ENCODE results near the gene SLC25A47.
"Not testable (repeated sequence)": the region's sequence is repeated elsewhere in the genome, so short reads cannot be mapped to it uniquely, and the experiment has no call there.

The SLC25A47 gene

GRCh38 chr14:100340423-100340813 is 17.3 kb downstream of the SLC25A47 start:
- H3K36me3 ChIP-seq (ENCODE audit: control insufficient read depth, insufficient read depth, low read length) = peaks cover 30% of the 10 kb centered on the region
- H2AK5ac ChIP-seq (ENCODE audit: low read length) = no peak overlapping the region
- no peak overlapping the region for H3K4ac ChIP-seq (ENCODE audit: low read depth, low read length)
- no peaks in the 10 kb centered on the region for H3K79me2 ChIP-seq (ENCODE audit: control insufficient read depth, insufficient read depth, low read length)
- no peaks in the 10 kb centered on the region for H3K27me3 ChIP-seq (ENCODE audit: insufficient read depth, low read length, poor library complexity)
- H3K56ac ChIP-seq (ENCODE audit: low read length) = no peak overlapping the region
- H4K8ac ChIP-seq (ENCODE audit: low read depth, low read length) = no peak overlapping the region
- H3K4me2 ChIP-seq (ENCODE audit: low read length) = no peak overlapping the region
- H2BK5ac ChIP-seq (ENCODE audit: low read length) = no peak overlapping the region
- no peak overlapping the region for H3K9ac ChIP-seq (ENCODE audit: low read length)
- no peak for DNase-seq
- H3K4me1 ChIP-seq (ENCODE audit: control insufficient read depth, low read depth, low read length) = no peaks in the 10 kb centered on the region
- no peak overlapping the region for H3K23ac ChIP-seq (ENCODE audit: low read length)
- no peaks in the 10 kb centered on the region for H3K79me1 ChIP-seq (ENCODE audit: low read length)
- no CpG with 5 or more reads among the region's 6 CpGs for WGBS (ENCODE audit: extremely low coverage, insufficient coverage, low lambda C conversion rate)
- no peak overlapping the region for H4K5ac ChIP-seq (ENCODE audit: low read length)
- no peak overlapping the region for H3K18ac ChIP-seq (ENCODE audit: low read length)
- no peak overlapping the region for H3K27ac ChIP-seq (ENCODE audit: low read depth, low read length)
- no peak overlapping the region for H3K4me3 ChIP-seq (ENCODE audit: low read length)
- no peak overlapping the region for H2BK120ac ChIP-seq (ENCODE audit: low read depth, low read length)
- no peak overlapping the region for H2BK15ac ChIP-seq (replicated peaks; ENCODE audit: low read depth)

DNA sequence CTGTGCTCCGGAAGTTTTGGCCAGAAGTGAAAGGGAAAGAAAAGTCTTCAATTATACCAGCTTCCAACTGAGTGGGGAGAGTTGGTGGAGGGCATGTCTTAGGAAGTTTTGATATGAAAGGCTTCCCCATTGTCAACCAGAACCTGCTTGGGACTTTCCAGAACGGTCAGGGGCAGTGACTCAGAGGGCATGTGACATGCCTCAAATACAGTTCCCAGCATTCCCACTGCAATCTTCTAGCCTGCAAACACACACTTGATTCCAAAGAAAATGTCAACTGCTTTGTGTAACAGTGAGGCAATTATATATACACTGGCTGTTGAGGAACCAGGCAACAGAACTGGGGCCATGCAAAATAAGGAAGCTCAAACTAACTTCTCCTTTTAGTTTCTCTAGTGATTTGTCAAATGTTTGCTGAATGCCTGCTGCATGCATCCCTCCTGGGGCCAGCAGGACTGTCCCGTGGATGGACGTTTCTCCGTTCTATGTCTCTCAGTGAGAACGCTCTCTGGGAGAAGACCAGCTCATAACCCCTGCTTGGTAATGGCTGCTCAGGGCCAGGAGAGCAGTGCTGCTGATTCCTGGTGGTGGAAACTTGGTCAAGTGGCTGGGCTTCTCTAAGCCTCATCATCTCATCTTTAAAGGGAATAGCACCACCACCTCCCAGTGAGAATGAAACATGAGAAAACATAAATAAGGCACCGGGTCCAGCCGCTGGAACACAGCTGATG is 18.3 kb downstream of the SLC25A47 start:
- H2AK5ac ChIP-seq (ENCODE audit: low read length) = no peak overlapping the region
- no peak overlapping the region for H2BK5ac ChIP-seq (ENCODE audit: low read length)
- no peak overlapping the region for H4K8ac ChIP-seq (ENCODE audit: low read depth, low read length)
- H3K27me3 ChIP-seq (ENCODE audit: insufficient read depth, low read length, poor library complexity) = no peaks in the 10 kb centered on the region
- no peak overlapping the region for H3K56ac ChIP-seq (ENCODE audit: low read length)
- no peak overlapping the region for H3K27ac ChIP-seq (ENCODE audit: low read depth, low read length)
- H2BK15ac ChIP-seq (replicated peaks; ENCODE audit: low read depth) = no peak overlapping the region
- no peak overlapping the region for H3K23ac ChIP-seq (ENCODE audit: low read length)
- DNase-seq = no peak
- H3K4me1 ChIP-seq (ENCODE audit: control insufficient read depth, low read depth, low read length) = no peaks in the 10 kb centered on the region
- WGBS (ENCODE audit: extremely low coverage, insufficient coverage, low lambda C conversion rate) = no CpG with 5 or more reads among the region's 8 CpGs
- no peak overlapping the region for H3K4me2 ChIP-seq (ENCODE audit: low read length)
- H3K4ac ChIP-seq (ENCODE audit: low read depth, low read length) = no peak overlapping the region
- no peaks in the 10 kb centered on the region for H3K79me2 ChIP-seq (ENCODE audit: control insufficient read depth, insufficient read depth, low read length)
- peaks cover 33% of the 10 kb centered on the region for H3K36me3 ChIP-seq (ENCODE audit: control insufficient read depth, insufficient read depth, low read length)
- no peak overlapping the region for H3K9ac ChIP-seq (ENCODE audit: low read length)
- no peak overlapping the region for H4K5ac ChIP-seq (ENCODE audit: low read length)
- no peak overlapping the region for H3K18ac ChIP-seq (ENCODE audit: low read length)
- no peaks in the 10 kb centered on the region for H3K79me1 ChIP-seq (ENCODE audit: low read length)
- no peak overlapping the region for H2BK120ac ChIP-seq (ENCODE audit: low read depth, low read length)
- H3K4me3 ChIP-seq (ENCODE audit: low read length) = no peak overlapping the region

GRCh38 chr14:100342195-100342594 is 19.1 kb downstream of the SLC25A47 start:
- H3K4me1 ChIP-seq (ENCODE audit: control insufficient read depth, low read depth, low read length) = no peaks in the 10 kb centered on the region
- no peak overlapping the region for H2BK5ac ChIP-seq (ENCODE audit: low read length)
- DNase-seq = no peak
- H3K4me3 ChIP-seq (ENCODE audit: low read length) = no peak overlapping the region
- H3K4me2 ChIP-seq (ENCODE audit: low read length) = no peak overlapping the region
- H2AK5ac ChIP-seq (ENCODE audit: low read length) = no peak overlapping the region
- no peak overlapping the region for H3K4ac ChIP-seq (ENCODE audit: low read depth, low read length)
- no peaks in the 10 kb centered on the region for H3K79me2 ChIP-seq (ENCODE audit: control insufficient read depth, insufficient read depth, low read length)
- H3K27me3 ChIP-seq (ENCODE audit: insufficient read depth, low read length, poor library complexity) = no peaks in the 10 kb centered on the region
- no CpG with 5 or more reads among the region's 11 CpGs for WGBS (ENCODE audit: extremely low coverage, insufficient coverage, low lambda C conversion rate)
- H3K18ac ChIP-seq (ENCODE audit: low read length) = no peak overlapping the region
- H3K9ac ChIP-seq (ENCODE audit: low read length) = no peak overlapping the region
- H3K79me1 ChIP-seq (ENCODE audit: low read length) = no peaks in the 10 kb centered on the region
- no peak overlapping the region for H4K8ac ChIP-seq (ENCODE audit: low read depth, low read length)
- no peak overlapping the region for H2BK15ac ChIP-seq (replicated peaks; ENCODE audit: low read depth)
- no peak overlapping the region for H3K56ac ChIP-seq (ENCODE audit: low read length)
- H3K23ac ChIP-seq (ENCODE audit: low read length) = no peak overlapping the region
- no peak overlapping the region for H4K5ac ChIP-seq (ENCODE audit: low read length)
- no peak overlapping the region for H3K27ac ChIP-seq (ENCODE audit: low read depth, low read length)
- no peak overlapping the region for H2BK120ac ChIP-seq (ENCODE audit: low read depth, low read length)
- peaks cover 34% of the 10 kb centered on the region for H3K36me3 ChIP-seq (ENCODE audit: control insufficient read depth, insufficient read depth, low read length)

GRCh38 chr14:100342826-100343225 is 19.7 kb downstream of the SLC25A47 start:
- not testable (repeated sequence) for H3K27me3 ChIP-seq (ENCODE audit: insufficient read depth, low read length, poor library complexity); H3K4me2 ChIP-seq (ENCODE audit: low read length); H2BK15ac ChIP-seq (replicated peaks; ENCODE audit: low read depth); H3K23ac ChIP-seq (ENCODE audit: low read length); H3K79me2 ChIP-seq (ENCODE audit: control insufficient read depth, insufficient read depth, low read length); H2AK5ac ChIP-seq (ENCODE audit: low read length); H3K4ac ChIP-seq (ENCODE audit: low read depth, low read length); H2BK5ac ChIP-seq (ENCODE audit: low read length); H3K4me1 ChIP-seq (ENCODE audit: control insufficient read depth, low read depth, low read length); DNase-seq; H3K27ac ChIP-seq (ENCODE audit: low read depth, low read length); H3K4me3 ChIP-seq (ENCODE audit: low read length); H4K8ac ChIP-seq (ENCODE audit: low read depth, low read length); H3K9ac ChIP-seq (ENCODE audit: low read length); H3K56ac ChIP-seq (ENCODE audit: low read length); H3K18ac ChIP-seq (ENCODE audit: low read length); H4K5ac ChIP-seq (ENCODE audit: low read length); H2BK120ac ChIP-seq (ENCODE audit: low read depth, low read length); H3K79me1 ChIP-seq (ENCODE audit: low read length)
- WGBS (ENCODE audit: extremely low coverage, insufficient coverage, low lambda C conversion rate) = no CpG with 5 or more reads among the region's 12 CpGs
- H3K36me3 ChIP-seq (ENCODE audit: control insufficient read depth, insufficient read depth, low read length) = peaks cover 31% of the 10 kb centered on the region

- no CpG with 5 or more reads among the region's 35 CpGs for WGBS (ENCODE audit: extremely low coverage, insufficient coverage, low lambda C conversion rate)
- H4K5ac ChIP-seq (ENCODE audit: low read length) = not testable (repeated sequence)
Observed at GRCh38 chr14:100344657-100345056, 21.5 kb downstream of the SLC25A47 start.

GRCh38 chr14:100345711-100346110 is 22.6 kb downstream of the SLC25A47 start:
- H3K4me2 ChIP-seq (ENCODE audit: low read length) = no peak overlapping the region
- no peaks in the 10 kb centered on the region for H3K79me1 ChIP-seq (ENCODE audit: low read length)
- no peak overlapping the region for H3K23ac ChIP-seq (ENCODE audit: low read length)
- H4K8ac ChIP-seq (ENCODE audit: low read depth, low read length) = no peak overlapping the region
- no peak overlapping the region for H2BK15ac ChIP-seq (replicated peaks; ENCODE audit: low read depth)
- no peak overlapping the region for H3K4ac ChIP-seq (ENCODE audit: low read depth, low read length)
- no peak for DNase-seq
- no peak overlapping the region for H3K4me3 ChIP-seq (ENCODE audit: low read length)
- no peak overlapping the region for H4K5ac ChIP-seq (ENCODE audit: low read length)
- no peak overlapping the region for H2BK5ac ChIP-seq (ENCODE audit: low read length)
- no peak overlapping the region for H3K56ac ChIP-seq (ENCODE audit: low read length)
- no peak overlapping the region for H3K27ac ChIP-seq (ENCODE audit: low read depth, low read length)
- WGBS (ENCODE audit: extremely low coverage, insufficient coverage, low lambda C conversion rate) = no CpG with 5 or more reads among the region's 17 CpGs
- no peak overlapping the region for H3K18ac ChIP-seq (ENCODE audit: low read length)
- no peak overlapping the region for H3K9ac ChIP-seq (ENCODE audit: low read length)
- peaks cover 35% of the 10 kb centered on the region for H3K36me3 ChIP-seq (ENCODE audit: control insufficient read depth, insufficient read depth, low read length)
- H2BK120ac ChIP-seq (ENCODE audit: low read depth, low read length) = no peak overlapping the region
- no peaks in the 10 kb centered on the region for H3K4me1 ChIP-seq (ENCODE audit: control insufficient read depth, low read depth, low read length)
- no peak overlapping the region for H2AK5ac ChIP-seq (ENCODE audit: low read length)
- H3K27me3 ChIP-seq (ENCODE audit: insufficient read depth, low read length, poor library complexity) = no peaks in the 10 kb centered on the region
- no peaks in the 10 kb centered on the region for H3K79me2 ChIP-seq (ENCODE audit: control insufficient read depth, insufficient read depth, low read length)

More at GRCh38 chr14:100344657-100345056, 21.5 kb downstream of the SLC25A47 start:
- not testable (repeated sequence) for H3K18ac ChIP-seq (ENCODE audit: low read length); H3K56ac ChIP-seq (ENCODE audit: low read length); H2BK5ac ChIP-seq (ENCODE audit: low read length); H3K4me2 ChIP-seq (ENCODE audit: low read length); H3K27me3 ChIP-seq (ENCODE audit: insufficient read depth, low read length, poor library complexity); H3K4ac ChIP-seq (ENCODE audit: low read depth, low read length); H3K9ac ChIP-seq (ENCODE audit: low read length); H3K79me1 ChIP-seq (ENCODE audit: low read length); H3K4me3 ChIP-seq (ENCODE audit: low read length); H2AK5ac ChIP-seq (ENCODE audit: low read length); H3K27ac ChIP-seq (ENCODE audit: low read depth, low read length); H4K8ac ChIP-seq (ENCODE audit: low read depth, low read length); DNase-seq; H3K23ac ChIP-seq (ENCODE audit: low read length); H2BK15ac ChIP-seq (replicated peaks; ENCODE audit: low read depth); H2BK120ac ChIP-seq (ENCODE audit: low read depth, low read length); H3K4me1 ChIP-seq (ENCODE audit: control insufficient read depth, low read depth, low read length); H3K79me2 ChIP-seq (ENCODE audit: control insufficient read depth, insufficient read depth, low read length)
- peaks cover 38% of the 10 kb centered on the region for H3K36me3 ChIP-seq (ENCODE audit: control insufficient read depth, insufficient read depth, low read length)

All from mesendoderm (in vitro differentiated cells).